Measurements from ENCODE around the gene NPL. TPM values are rescaled to one million over a fixed set of nuclear protein-coding genes. Genes with fewer than 3 reads are reported as not detected.

The NPL gene
- total and polyA plus RNA-seq, 9 of the 15 experiments (the other 6 are each of a cell fraction or from before 2014, with no cell fraction given): 9.9 to 22.3 (median 14.2) TPM

DNA sequence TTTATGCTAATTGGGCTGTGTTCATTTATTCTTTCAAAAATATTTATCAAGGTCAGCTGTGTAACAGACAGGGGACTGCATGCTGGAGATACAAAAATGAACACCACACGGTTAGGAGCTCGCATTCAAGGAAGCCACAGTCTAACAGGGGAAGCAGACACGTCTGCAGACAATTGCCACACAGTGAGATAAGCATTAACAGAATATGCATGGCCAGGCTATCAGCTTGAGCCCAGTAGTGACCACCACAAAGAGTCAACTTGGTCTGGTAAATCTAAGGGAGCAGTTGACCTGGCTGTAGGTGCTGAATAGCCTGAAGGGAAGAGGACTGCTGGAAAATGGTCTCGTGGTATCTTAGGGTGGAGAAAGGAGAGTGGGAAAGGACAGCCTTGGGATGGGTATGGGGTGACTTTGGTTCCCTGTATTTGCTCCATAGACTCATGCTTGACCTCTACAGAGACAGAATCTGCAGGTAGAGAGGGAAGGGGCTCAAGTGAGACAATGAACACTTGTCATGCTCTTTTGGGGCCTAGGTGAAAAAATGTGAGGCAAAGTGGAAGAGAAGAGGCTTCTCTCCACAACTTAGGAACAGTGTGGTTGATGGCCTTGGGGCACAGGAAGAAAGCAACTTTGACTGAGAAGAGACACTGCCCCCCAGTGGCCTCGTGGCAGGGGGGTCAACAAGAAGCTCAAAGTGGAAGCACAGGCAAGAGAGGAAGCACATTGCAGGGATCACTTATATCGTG, 7.6 kb upstream of the NPL start (continued):
- TF ChIP-seq AFF1 (IDR thresholded peaks at IDR 0.05; ENCODE audit: low read depth in 1 of 2, partially characterized antibody in 2 of 2): no peak
- TF ChIP-seq POLR3A (IDR thresholded peaks at IDR 0.05; ENCODE audit: borderline replicate concordance, extremely low read depth, insufficient read depth, insufficient read length): no peak
- no peak for TF ChIP-seq EP400 (IDR thresholded peaks at IDR 0.05)
- no peak for TF ChIP-seq NR2F6 (CRISPR knock-in tag; IDR thresholded peaks at IDR 0.05)
- TF ChIP-seq ZNF175 (CRISPR knock-in tag; IDR thresholded peaks at IDR 0.05; ENCODE audit: low read depth): 0 out of 2 replicates have a peak, but pooled peaks have one; percentile 26
- TF ChIP-seq KLF6 (CRISPR knock-in tag; IDR thresholded peaks at IDR 0.05; ENCODE audit: borderline replicate concordance): no peak
- TF ChIP-seq ZNF561 (CRISPR knock-in tag; conservative IDR thresholded peaks at IDR 0.05): no peak
- TF ChIP-seq ZNF785 (CRISPR knock-in tag; IDR thresholded peaks at IDR 0.05): no peak
- TF ChIP-seq NR2C1 (IDR thresholded peaks at IDR 0.05): no peak
- no peak for TF ChIP-seq NR2C1 (tag; IDR thresholded peaks at IDR 0.05)
- TF ChIP-seq, protein P1, sequence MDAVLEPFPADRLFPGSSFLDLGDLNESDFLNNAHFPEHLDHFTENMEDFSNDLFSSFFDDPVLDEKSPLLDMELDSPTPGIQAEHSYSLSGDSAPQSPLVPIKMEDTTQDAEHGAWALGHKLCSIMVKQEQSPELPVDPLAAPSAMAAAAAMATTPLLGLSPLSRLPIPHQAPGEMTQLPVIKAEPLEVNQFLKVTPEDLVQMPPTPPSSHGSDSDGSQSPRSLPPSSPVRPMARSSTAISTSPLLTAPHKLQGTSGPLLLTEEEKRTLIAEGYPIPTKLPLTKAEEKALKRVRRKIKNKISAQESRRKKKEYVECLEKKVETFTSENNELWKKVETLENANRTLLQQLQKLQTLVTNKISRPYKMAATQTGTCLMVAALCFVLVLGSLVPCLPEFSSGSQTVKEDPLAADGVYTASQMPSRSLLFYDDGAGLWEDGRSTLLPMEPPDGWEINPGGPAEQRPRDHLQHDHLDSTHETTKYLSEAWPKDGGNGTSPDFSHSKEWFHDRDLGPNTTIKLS (IDR thresholded peaks at IDR 0.05; ENCODE audit: borderline replicate concordance, low read depth): no peak
- TF ChIP-seq IRF9 (tag; IDR thresholded peaks at IDR 0.05): no peak
- TF ChIP-seq, protein P2, sequence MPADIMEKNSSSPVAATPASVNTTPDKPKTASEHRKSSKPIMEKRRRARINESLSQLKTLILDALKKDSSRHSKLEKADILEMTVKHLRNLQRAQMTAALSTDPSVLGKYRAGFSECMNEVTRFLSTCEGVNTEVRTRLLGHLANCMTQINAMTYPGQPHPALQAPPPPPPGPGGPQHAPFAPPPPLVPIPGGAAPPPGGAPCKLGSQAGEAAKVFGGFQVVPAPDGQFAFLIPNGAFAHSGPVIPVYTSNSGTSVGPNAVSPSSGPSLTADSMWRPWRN (IDR thresholded peaks at IDR 0.05; ENCODE audit: low read depth): no peak
- TF ChIP-seq CREB3 (tag; conservative IDR thresholded peaks at IDR 0.05; ENCODE audit: low read depth): no peak
- peak; percentile 93 to 97 for TF ChIP-seq RAD21 (CRISPR knock-in tag; conservative IDR thresholded peaks at IDR 0.05 in 1 of 2, IDR thresholded peaks at IDR 0.05 in 1 of 2)
- TF ChIP-seq PHF20 (IDR thresholded peaks at IDR 0.05; ENCODE audit: partially characterized antibody): no peak
- TF ChIP-seq SRF (CRISPR knock-in tag; IDR thresholded peaks at IDR 0.05): no peak

All from K562 (cell line).